ENCODE measurements around the gene LPP.
"Not testable (repeated sequence)": the region's sequence is repeated elsewhere in the genome, so short reads cannot be mapped to it uniquely, and the experiment has no call there.

LPP gene

GRCh38 chr3:188613721-188614120 lies 459.8 kb downstream of the LPP start:
- DNase-seq (ENCODE audit: low read depth in 1 of 2, low spot score in 1 of 2), result not testable (repeated sequence)

- DNase-seq (ENCODE audit: low read depth in 1 of 2, low spot score in 1 of 2), result no peak
Observed at GRCh38 chr3:188617270-188617669, 463.3 kb downstream of the LPP start.

DNA sequence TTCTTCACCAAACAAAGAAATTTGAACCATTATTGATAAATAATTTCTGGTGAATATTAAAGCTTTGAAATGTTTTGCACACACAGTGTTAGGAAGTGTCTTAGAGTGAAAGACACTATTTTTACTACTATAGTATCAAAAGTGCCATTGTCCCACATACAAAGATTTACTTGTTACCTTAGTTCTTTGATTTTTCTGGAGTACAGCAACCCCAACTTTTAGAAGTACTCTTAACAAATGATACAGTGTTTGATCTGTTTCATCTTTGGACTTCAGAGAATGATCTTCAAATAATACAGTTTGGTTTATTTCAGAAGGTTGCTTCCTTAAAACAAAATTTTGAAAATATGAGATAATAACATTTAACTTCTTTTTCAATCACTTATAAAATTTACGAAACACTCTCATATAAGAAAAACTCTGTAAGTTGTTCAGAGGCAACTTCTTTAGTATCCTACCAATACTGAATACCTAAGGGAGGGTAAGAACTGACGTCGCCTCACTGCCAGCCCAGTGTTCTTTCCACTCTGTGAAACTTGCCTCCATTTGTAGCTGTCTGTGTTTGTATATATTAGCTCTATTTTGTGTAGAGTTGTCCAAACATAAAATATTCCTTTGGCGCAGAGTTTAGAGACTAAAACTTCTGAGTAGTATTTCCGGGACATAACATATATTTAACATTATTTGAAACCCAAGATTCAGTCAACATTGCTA lies 464.2 kb downstream of the LPP start:
- no peak for DNase-seq (ENCODE audit: low read depth in 1 of 2, low spot score in 1 of 2)

DNA sequence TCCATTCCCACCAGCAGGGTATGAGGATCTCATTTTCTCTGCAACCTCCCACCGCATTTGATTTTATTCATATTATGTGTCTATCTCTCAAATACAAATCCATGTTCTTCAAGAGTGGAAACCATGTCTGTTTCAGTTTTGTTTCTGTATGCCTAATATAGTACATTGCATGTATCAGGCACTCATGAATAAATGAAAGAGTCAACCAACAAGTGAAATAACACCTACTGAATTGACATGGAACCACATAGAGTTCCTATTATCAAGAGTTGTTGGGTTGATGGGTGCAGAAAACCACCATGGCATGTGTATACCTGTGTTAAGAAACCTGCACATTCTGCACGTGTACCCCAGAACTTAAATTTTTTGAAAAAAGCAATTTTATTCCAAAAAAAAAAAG lies 466.8 kb downstream of the LPP start:
- DNase-seq (ENCODE audit: low read depth in 1 of 2, low spot score in 1 of 2), result no peak

GRCh38 chr3:188624384-188624783 lies 470.4 kb downstream of the LPP start:
- DNase-seq (ENCODE audit: low read depth in 1 of 2, low spot score in 1 of 2), result no peak

- DNase-seq (ENCODE audit: low read depth in 1 of 2, low spot score in 1 of 2), result no peak
Observed at GRCh38 chr3:188624828-188625227, 470.9 kb downstream of the LPP start.

DNA sequence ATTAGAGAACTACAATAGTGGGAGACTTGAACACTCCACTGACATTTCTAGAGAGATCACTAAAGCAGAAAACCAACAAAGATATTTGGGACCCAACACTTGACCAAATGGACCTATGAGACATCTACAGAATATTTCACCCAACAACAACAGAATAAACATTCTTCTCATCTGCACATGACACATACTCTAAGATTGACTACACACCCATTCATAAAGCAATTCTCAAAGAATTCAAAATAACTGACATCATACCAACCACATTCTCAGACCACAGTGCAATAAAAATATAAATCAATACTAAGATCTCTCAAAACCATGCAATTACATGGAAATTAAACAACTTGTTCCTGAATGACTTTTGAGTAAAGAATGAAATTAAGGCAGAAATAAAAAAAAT lies 473.7 kb downstream of the LPP start:
- no peak for DNase-seq (ENCODE audit: low read depth in 1 of 2, low spot score in 1 of 2)

- DNase-seq (ENCODE audit: low read depth in 1 of 2, low spot score in 1 of 2), result no peak
Observed at GRCh38 chr3:188631291-188632010, 477.5 kb downstream of the LPP start.

- no peak for DNase-seq (ENCODE audit: low read depth in 1 of 2, low spot score in 1 of 2)
Observed at GRCh38 chr3:188633206-188633605, 479.2 kb downstream of the LPP start.

DNA sequence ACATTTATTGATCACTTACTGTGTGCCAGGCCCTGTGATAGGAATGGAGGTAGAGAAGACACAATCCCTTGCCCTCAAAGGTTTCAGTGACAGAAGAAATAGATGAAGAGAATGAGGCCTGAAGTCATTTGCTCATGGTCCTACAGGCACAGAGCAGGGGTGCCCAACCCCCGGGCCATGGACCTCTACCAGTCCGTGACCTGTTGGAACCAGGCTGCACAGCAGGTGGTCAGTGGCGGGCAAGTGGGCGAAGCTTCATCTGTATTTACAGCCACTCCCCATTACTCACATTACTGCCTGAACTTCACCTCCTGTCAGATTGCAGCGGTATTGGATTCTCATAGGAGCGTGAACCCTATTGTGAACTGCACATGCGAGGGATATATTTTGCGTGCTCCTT lies 480.3 kb downstream of the LPP start:
- no peak for DNase-seq (ENCODE audit: low read depth in 1 of 2, low spot score in 1 of 2)

GRCh38 chr3:188635258-188636042 lies 481.5 kb downstream of the LPP start:
- DNase-seq (ENCODE audit: low read depth in 1 of 2, low spot score in 1 of 2), result no peak

- not testable (repeated sequence) for DNase-seq (ENCODE audit: low read depth in 1 of 2, low spot score in 1 of 2)
Observed at GRCh38 chr3:188636292-188636691, 482.3 kb downstream of the LPP start.

- no peak for DNase-seq (ENCODE audit: low read depth in 1 of 2, low spot score in 1 of 2)
Observed at GRCh38 chr3:188641076-188641475, 487.1 kb downstream of the LPP start.

GRCh38 chr3:188643736-188644135 lies 489.8 kb downstream of the LPP start:
- no peak for DNase-seq (ENCODE audit: low read depth in 1 of 2, low spot score in 1 of 2)

- DNase-seq (ENCODE audit: low read depth in 1 of 2, low spot score in 1 of 2), result no peak
Observed at GRCh38 chr3:188646592-188646991, 492.6 kb downstream of the LPP start.

GRCh38 chr3:188647237-188647636 lies 493.3 kb downstream of the LPP start:
- DNase-seq (ENCODE audit: low read depth in 1 of 2, low spot score in 1 of 2), result no peak

- DNase-seq (ENCODE audit: low read depth in 1 of 2, low spot score in 1 of 2), result no peak
Observed at GRCh38 chr3:188649521-188649920, 495.6 kb downstream of the LPP start.

- DNase-seq (ENCODE audit: low read depth in 1 of 2, low spot score in 1 of 2), result no peak
Observed at GRCh38 chr3:188656196-188656982, 502.4 kb downstream of the LPP start.

- no peak for DNase-seq (ENCODE audit: low read depth in 1 of 2, low spot score in 1 of 2)
Observed at GRCh38 chr3:188658606-188659005, 504.6 kb downstream of the LPP start.

DNA sequence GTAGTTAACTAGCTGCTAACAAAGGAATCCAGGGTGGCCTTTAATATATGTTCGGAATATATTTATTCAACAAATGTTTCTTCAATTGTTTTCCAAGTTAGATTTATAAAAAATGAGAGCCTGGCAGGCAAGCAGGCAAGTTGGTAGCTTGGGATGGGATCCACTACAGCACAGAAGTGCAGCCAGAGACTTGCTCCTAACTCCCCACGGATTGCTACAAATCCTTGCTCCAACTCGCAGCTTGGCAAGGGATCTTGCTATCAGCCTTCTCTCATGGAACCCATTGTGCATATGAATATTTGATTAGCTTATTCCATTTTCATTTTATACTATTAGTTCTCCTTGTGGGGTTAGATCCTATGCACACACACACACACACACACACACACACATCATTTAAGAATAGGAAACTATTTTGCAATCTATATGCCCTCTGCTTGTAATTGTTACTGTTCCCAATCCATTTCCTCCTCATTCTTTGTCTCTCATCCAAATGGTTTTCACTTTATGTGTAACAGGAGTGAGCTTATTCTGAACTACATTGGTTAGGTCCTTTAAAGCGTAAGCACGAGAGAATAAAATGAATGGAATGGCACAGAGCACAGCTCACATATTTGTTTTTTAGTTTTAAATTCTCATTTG lies 505.6 kb downstream of the LPP start:
- DNase-seq (ENCODE audit: low read depth in 1 of 2, low spot score in 1 of 2), result no peak

GRCh38 chr3:188660415-188660814 lies 506.5 kb downstream of the LPP start:
- DNase-seq (ENCODE audit: low read depth in 1 of 2, low spot score in 1 of 2), result no peak
